ENCODE measurements around the gene SERINC5.

SERINC5 gene

DNA sequence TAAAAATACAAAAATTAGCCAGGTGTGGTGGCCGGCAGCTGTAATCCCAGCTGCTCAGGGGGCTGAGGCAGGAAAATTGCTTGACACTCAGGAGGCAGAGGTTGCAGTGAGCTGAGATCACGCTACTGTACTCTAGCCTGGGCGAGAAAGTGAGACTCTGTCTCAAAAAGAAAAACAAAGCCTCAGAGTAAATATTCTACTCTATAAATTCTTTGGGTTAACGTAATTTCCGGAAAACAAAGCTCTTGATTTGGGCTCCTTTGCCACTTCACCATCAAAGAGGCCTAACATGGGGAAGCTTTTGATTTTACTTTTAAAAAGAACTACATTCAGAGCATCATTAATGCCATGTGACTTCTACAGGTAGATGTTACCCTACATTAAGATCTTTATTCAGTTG lies 103.1 kb downstream of the SERINC5 start:
- TF ChIP-seq, protein P1, sequence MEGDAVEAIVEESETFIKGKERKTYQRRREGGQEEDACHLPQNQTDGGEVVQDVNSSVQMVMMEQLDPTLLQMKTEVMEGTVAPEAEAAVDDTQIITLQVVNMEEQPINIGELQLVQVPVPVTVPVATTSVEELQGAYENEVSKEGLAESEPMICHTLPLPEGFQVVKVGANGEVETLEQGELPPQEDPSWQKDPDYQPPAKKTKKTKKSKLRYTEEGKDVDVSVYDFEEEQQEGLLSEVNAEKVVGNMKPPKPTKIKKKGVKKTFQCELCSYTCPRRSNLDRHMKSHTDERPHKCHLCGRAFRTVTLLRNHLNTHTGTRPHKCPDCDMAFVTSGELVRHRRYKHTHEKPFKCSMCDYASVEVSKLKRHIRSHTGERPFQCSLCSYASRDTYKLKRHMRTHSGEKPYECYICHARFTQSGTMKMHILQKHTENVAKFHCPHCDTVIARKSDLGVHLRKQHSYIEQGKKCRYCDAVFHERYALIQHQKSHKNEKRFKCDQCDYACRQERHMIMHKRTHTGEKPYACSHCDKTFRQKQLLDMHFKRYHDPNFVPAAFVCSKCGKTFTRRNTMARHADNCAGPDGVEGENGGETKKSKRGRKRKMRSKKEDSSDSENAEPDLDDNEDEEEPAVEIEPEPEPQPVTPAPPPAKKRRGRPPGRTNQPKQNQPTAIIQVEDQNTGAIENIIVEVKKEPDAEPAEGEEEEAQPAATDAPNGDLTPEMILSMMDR (conservative IDR thresholded peaks at IDR 0.05; ENCODE audit: low read length): no peak
- no peak for TF ChIP-seq EZH2phosphoT487 (IDR thresholded peaks at IDR 0.05; ENCODE audit: borderline replicate concordance)

DNA sequence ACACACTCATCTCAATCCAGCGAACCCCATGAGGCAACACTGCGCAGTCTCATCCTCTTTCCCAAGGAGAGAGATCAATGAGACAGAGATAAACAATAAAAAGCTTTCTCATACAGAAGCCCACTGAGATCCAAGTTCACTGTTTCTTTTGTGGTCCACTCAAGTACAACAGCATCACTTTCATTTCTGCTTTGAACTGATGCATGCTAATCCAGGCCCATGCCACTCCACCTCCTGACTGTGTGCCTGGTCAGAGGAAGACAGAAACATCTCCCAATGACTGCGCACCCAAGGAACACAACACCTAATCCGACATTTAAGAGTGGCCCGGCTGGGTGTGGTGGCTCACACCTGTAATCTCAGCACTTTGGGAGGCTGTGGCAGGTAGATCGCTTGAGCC lies 104.0 kb downstream of the SERINC5 start:
- H3K4me2 ChIP-seq (ENCODE audit: low read depth, low read length, poor library complexity, severe bottlenecking): no peak overlapping the region
- no peaks in the 10 kb centered on the region for H3F3A ChIP-seq (ENCODE audit: low read depth)
- H3K4me1 ChIP-seq (ENCODE audit: insufficient read depth, low read length, poor library complexity, severe bottlenecking): peaks cover 7% of the 10 kb centered on the region
- no peak overlapping the region for H2AFZ ChIP-seq (ENCODE audit: low read length)
- TF ChIP-seq, protein P1 (conservative IDR thresholded peaks at IDR 0.05; ENCODE audit: low read length): no peak
- no peak for TF ChIP-seq EZH2phosphoT487 (IDR thresholded peaks at IDR 0.05; ENCODE audit: borderline replicate concordance)
- no peak overlapping the region for H3K4me3 ChIP-seq (ENCODE audit: low read length, poor library complexity, severe bottlenecking)
- peaks cover 71% of the 10 kb centered on the region; the same call in 1 of the 2 replicates for H3K36me3 ChIP-seq (ENCODE audit: insufficient read depth, low read length)
- no peaks in the 10 kb centered on the region for H3K27me3 ChIP-seq (ENCODE audit: insufficient read depth, low read length, poor library complexity, severe bottlenecking)
- no peaks in the 10 kb centered on the region for H3K9me3 ChIP-seq (ENCODE audit: insufficient read depth, low read depth, low read length)
- H3K9ac ChIP-seq (ENCODE audit: low read depth, low read length, poor library complexity, severe bottlenecking): no peak overlapping the region
- H4K20me1 ChIP-seq (ENCODE audit: insufficient read depth, low read length, poor library complexity, severe bottlenecking): no peaks in the 10 kb centered on the region
- H3K79me2 ChIP-seq (ENCODE audit: insufficient read depth, low read length): no peaks in the 10 kb centered on the region
- no peaks in the 10 kb centered on the region for H3K9me2 ChIP-seq (replicated peaks; ENCODE audit: low read depth, low read length)

More for the DNA sequence above, 103.1 kb downstream of the SERINC5 start:
- H3K9me3 ChIP-seq (ENCODE audit: insufficient read depth, low read depth, low read length): no peaks in the 10 kb centered on the region
- no peak overlapping the region for H3K4me2 ChIP-seq (ENCODE audit: low read depth, low read length, poor library complexity, severe bottlenecking)
- H3K9me2 ChIP-seq (replicated peaks; ENCODE audit: low read depth, low read length): no peaks in the 10 kb centered on the region
- H3K9ac ChIP-seq (ENCODE audit: low read depth, low read length, poor library complexity, severe bottlenecking): no peak overlapping the region
- H3F3A ChIP-seq (ENCODE audit: low read depth): no peaks in the 10 kb centered on the region
- no peaks in the 10 kb centered on the region for H3K79me2 ChIP-seq (ENCODE audit: insufficient read depth, low read length)
- no peak overlapping the region for H3K4me3 ChIP-seq (ENCODE audit: low read length, poor library complexity, severe bottlenecking)
- H3K27me3 ChIP-seq (ENCODE audit: insufficient read depth, low read length, poor library complexity, severe bottlenecking): no peaks in the 10 kb centered on the region
- no peak overlapping the region for H2AFZ ChIP-seq (ENCODE audit: low read length)
- H4K20me1 ChIP-seq (ENCODE audit: insufficient read depth, low read length, poor library complexity, severe bottlenecking): no peaks in the 10 kb centered on the region
- H3K4me1 ChIP-seq (ENCODE audit: insufficient read depth, low read length, poor library complexity, severe bottlenecking): peaks cover 7% of the 10 kb centered on the region
- H3K36me3 ChIP-seq (ENCODE audit: insufficient read depth, low read length): peaks cover 70% of the 10 kb centered on the region; the same call in 1 of the 2 replicates

DNA sequence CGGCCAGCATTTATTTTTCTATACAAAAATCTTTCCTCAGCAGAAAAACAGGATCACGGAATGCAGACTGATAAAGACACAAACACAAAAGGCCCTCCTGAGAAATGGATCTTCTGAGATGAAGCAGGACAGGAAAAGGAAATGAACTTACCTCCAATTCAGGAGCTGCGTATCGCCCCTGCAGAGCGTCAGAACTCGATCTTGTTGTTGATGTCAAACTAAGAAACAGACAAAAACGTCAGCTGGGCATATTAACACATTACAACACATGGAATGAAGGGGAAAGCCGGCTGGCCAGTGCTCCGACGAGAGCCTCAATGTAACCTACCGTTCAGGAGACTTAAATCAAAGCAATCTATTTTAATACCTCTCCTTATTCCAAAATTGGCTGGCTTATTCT lies 105.1 kb downstream of the SERINC5 start:
- Histone ChIP-seq H2AFZ (ENCODE audit: low read length) (no peak overlapping the region), H3K79me2 (ENCODE audit: insufficient read depth, low read length) (no peaks in the 10 kb centered on the region), H3K9me3 (ENCODE audit: insufficient read depth, low read depth, low read length) (no peaks in the 10 kb centered on the region), H3K4me3 (ENCODE audit: low read length, poor library complexity, severe bottlenecking) (no peak overlapping the region), H3K27me3 (ENCODE audit: insufficient read depth, low read length, poor library complexity, severe bottlenecking) (no peaks in the 10 kb centered on the region), H3F3A (ENCODE audit: low read depth) (no peaks in the 10 kb centered on the region), H3K4me1 (ENCODE audit: insufficient read depth, low read length, poor library complexity, severe bottlenecking) (peaks cover 7% of the 10 kb centered on the region), H3K4me2 (ENCODE audit: low read depth, low read length, poor library complexity, severe bottlenecking) (no peak overlapping the region), H3K9me2 (replicated peaks; ENCODE audit: low read depth, low read length) (no peaks in the 10 kb centered on the region), H3K36me3 (ENCODE audit: insufficient read depth, low read length) (peaks cover 70% of the 10 kb centered on the region; the same call in 1 of the 2 replicates), H3K9ac (ENCODE audit: low read depth, low read length, poor library complexity, severe bottlenecking) (no peak overlapping the region), H4K20me1 (ENCODE audit: insufficient read depth, low read length, poor library complexity, severe bottlenecking) (no peaks in the 10 kb centered on the region)
- no peak for TF ChIP-seq EZH2phosphoT487 (IDR thresholded peaks at IDR 0.05; ENCODE audit: borderline replicate concordance)
- TF ChIP-seq, protein P1 (conservative IDR thresholded peaks at IDR 0.05; ENCODE audit: low read length): no peak
